Activated CD4-positive, alpha-beta T cell treated with anti-CD3 and anti-CD28 coated beads for 48 hours (primary cell): Measurements from ENCODE around the gene GRID1.

Experiments used
- DNase-seq: peaks from one replicate; pipeline ENCODE4 v3.0.0-alpha.2; 2020

The GRID1 gene

GRCh38 chr10:86350897-86351296 is 15.7 kb downstream of the GRID1 start:
- DNase-seq: no peak

GRCh38 chr10:86349940-86350630 is 16.5 kb downstream of the GRID1 start:
- no peak for DNase-seq

DNA sequence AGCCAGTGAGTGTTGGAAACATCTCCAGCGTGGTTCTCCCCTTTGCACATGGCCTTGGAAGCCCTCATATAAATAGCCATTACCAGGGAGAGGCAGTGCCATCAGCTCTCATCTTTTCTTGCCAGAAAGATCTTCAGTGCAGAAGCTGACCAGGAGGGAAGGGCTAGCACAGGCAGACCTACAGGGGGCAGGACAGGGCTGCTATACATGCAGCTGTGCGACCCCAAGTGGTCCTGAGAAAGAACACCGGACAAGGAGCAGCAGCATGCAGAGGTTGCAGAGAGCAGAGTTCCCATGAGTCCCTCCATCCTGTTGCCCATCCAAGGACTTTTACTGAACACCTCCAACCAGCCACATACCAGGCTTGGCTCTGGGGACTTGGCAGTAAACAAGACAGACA is 17.1 kb downstream of the GRID1 start:
- no peak for DNase-seq

- no peak for DNase-seq
These were observed 18.0 kb downstream of the GRID1 start for GRCh38 chr10:86348321-86349210.

- DNase-seq: no peak
These were observed 18.7 kb downstream of the GRID1 start for GRCh38 chr10:86347856-86348255.

- DNase-seq: no peak
These were observed 19.6 kb downstream of the GRID1 start for GRCh38 chr10:86346799-86347665.

- no peak for DNase-seq
These were observed 20.5 kb downstream of the GRID1 start for GRCh38 chr10:86345859-86346798.

DNA sequence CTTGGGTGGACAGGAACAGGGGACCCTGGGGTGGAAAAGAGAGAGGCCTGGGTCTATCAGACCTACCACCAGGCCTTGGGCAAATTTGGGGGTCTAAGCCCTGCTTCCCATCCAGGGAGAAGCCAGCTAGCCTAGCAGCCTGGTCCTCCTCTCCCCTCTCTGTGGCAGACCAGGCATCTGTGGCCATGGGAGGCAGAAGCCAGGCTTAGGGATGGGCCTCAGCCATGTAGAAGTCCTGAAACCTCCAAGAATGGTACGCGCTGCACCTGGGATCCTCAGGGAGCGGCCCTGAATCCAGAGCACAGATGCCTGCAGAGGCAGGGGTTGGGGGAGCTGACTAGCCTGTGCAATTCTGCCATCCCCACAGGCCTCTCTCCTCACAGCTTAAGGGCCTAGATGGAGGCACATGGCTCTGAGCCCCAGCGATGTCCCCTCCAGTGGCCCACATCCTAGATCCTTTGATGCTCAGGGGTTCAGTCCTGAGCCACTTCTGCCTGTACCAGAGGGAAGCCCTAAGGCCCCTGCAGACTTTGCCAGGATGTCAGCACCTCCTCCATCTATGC is 21.2 kb downstream of the GRID1 start:
- DNase-seq: no peak

DNA sequence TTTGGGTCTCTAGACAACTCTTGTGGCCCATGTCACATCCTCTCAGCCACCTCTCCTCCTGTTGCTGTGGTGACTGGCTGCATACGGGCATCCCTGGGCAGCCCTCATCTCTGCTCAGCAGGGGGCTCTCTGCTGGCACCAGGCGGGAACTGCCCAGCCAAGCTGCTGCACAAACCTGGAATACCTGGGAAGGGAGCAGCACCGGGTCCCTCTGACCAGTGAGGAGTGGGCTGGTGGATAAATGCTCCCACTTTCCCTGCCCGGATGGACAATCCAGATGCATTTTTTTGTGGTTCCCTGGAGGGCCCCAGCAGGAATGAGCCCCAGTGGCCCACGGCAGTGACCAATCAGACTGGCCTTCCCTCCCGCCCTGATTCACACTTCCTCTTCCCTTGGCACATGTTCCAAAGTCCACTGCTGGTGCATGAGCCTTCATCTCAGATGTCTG is 21.9 kb downstream of the GRID1 start:
- DNase-seq: no peak

DNA sequence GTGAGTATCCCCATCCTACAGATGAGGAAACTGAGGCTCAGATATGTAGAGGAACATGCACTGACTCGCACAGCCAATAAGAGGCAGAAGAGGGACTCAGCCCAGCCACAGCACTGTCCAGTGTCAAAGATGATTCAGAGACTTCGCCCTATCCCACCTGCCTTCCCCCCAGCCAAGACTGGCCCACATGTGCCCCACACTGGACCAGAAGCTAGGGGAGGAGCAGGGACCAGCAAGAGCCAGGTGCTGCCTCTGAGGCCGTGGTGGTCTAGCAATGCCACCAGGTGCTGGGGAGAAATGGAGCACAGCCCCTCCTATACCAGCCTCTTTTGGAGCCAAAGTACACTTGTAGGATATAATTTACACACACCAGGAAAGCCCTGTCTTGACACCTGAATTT is 22.3 kb downstream of the GRID1 start:
- DNase-seq: no peak

DNA sequence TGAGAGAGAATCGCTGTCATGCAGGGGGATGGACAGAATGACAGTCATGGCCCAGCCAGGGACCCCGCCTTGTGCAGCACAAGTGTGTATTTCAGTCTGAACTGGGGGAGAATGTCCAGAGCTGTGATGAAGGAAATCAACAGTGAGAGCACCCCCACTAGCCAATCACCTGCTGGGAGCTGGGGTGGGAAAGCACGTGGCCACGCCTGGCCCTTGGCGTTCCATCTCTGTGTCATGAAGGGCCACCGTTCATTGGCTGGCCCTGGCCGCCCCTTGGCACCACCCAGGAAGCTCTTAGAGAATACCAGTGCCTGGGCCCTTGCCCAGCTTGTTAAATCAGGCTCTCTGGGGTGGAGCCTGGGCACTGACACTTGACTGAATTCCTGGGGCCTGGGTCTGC is 22.8 kb downstream of the GRID1 start:
- DNase-seq: no peak

DNA sequence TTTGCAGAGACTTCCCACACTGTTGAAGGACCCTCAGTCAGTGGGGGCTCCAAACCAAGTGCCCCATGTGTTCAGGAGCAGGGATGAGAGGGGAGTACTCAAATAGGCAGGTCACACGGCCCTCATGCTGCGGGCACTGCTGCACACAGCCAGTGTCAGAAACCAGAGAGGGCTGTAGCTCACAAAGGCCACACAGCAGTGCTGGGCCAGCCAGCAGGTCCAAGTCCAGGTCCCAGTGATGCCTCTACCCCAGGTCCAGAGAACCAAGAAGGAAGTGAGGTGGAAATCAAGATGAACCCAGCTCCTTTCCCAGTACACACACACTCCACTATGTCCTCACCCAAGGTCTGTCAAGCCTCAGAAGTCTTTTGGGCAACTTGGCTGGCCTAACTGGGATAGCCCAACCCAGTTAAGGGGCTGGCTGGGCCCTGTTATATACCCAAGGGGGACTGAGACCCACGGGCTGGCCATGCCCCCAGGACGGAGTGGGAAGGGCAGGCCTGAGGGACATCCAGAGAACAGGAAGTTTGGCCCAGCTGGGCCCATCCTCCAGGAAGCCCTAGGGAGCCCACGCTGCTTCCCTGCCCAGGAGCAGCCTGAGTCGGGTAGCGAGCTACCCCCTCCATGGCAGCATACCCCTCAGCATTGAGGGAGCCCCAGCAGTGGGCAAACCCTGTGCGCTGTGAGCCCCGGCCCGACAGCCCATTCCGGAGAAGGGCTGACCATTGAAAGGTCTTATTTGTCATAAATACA is 24.3 kb downstream of the GRID1 start:
- DNase-seq: no peak

- no peak for DNase-seq
These were observed 25.2 kb downstream of the GRID1 start for GRCh38 chr10:86341361-86341811.

GRCh38 chr10:86340991-86341260 is 25.7 kb downstream of the GRID1 start:
- DNase-seq: no peak

- DNase-seq: no peak
These were observed 26.2 kb downstream of the GRID1 start for GRCh38 chr10:86340176-86340990.

- DNase-seq: no peak
These were observed 27.2 kb downstream of the GRID1 start for GRCh38 chr10:86339226-86339865.

GRCh38 chr10:86337121-86337601 is 29.4 kb downstream of the GRID1 start:
- no peak for DNase-seq

DNA sequence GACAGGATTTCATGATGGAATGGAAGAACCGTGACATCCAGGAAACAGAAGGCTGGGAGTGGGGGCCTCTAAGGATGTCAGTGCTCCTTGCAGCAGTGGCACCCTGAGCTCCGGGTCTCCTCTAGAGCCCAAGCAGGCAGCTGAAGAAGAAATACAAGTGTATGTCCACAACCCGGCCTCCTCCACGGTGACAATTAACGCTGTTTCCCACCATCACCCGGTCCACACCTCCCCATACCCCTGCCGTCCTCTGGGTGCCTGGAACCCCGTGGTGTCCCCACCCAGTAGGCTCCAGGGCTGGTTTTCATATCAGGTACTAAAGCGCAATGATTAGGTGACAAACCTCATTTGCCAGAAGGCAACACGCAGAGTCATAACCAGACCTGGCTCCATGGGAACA is 30.3 kb downstream of the GRID1 start:
- DNase-seq: no peak

DNA sequence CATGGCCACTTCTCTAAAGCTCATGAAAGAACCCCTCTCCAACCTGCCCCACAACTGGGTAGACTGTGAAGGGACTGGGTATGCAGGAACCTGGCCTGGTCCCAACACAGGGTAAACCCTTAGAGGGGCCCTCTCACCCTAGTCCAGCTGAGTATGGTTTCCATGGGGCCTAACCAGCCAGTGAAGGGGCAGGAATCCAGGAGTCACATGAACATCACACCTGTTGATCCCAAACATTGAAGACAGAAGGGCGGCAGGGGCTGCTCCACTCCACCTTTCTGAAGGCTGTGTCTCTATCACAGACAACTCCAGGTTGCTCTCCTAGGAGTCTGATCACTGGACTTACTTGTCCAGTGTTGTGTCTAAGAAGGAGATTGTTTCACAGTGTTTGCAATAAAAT is 30.8 kb downstream of the GRID1 start:
- no peak for DNase-seq

DNA sequence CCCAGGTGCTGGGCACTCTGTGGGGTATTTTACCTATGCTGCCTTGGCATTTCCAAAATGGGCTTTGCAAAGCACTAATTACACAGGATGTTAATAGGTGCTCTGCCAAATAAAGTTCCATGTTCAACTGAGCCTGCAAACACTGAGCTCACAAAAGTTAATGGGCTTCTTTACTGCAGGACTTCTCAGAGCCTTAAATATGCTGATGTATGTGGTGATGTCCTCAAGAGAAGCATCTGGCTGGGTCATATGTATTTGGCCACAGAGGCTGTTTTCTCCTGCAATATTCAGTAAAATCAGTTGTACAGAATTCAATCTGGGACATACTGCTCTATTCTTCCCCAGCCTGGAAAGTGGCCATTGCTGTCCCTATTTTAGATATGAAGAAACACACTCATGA is 31.3 kb downstream of the GRID1 start:
- DNase-seq: no peak
